HUES64 (cell line): ENCODE data around the gene SCGB1D2.

Source experiments
- H3K27ac ChIP-seq: 2 replicates; pipeline ENCODE4 v1.7.0; 2013; ENCODE audit warnings: low read depth, low read length, inconsistent platforms
- H3K27me3 ChIP-seq: 2 replicates; pipeline ENCODE4 v1.6.1; 2013; ENCODE audit warnings: mild to moderate bottlenecking, low read length; ENCODE audit not compliant: insufficient read depth
- H3K36me3 ChIP-seq: 2 replicates; pipeline ENCODE4 v1.6.1; 2013; ENCODE audit warnings: mild to moderate bottlenecking, low read length; ENCODE audit not compliant: insufficient read depth
- H3K4me1 ChIP-seq: 2 replicates; pipeline ENCODE4 v1.6.1; 2013; ENCODE audit warnings: mild to moderate bottlenecking, low read length, moderate library complexity; ENCODE audit not compliant: insufficient read depth
- H3K4me3 ChIP-seq: 2 replicates; pipeline ENCODE4 v1.5.1; 2013; ENCODE audit warnings: mild to moderate bottlenecking, low read length, moderate library complexity
- H3K9ac ChIP-seq: 2 replicates; pipeline ENCODE4 v1.6.1; 2013; ENCODE audit warnings: mild to moderate bottlenecking, low read depth, low read length
- H3K9me3 ChIP-seq: 2 replicates; pipeline ENCODE4 v1.6.1; 2013; ENCODE audit warnings: low read depth, low read length; ENCODE audit not compliant: insufficient read depth
- WGBS: fragments of 150-250, 120-280 bp; methylation state at CpG from one replicate; pipeline ENCODE4 v1.1.7; 2013; ENCODE audit warnings: missing lambda C conversion rate; 5-methylcytosine and 5-hydroxymethylcytosine counted together

The SCGB1D2 gene

GRCh38 chr11:62256281-62256680 is 14.2 kb downstream of the SCGB1D2 start:
- WGBS = 78% methylated on average over 2 of the region's 2 CpGs
- no peak overlapping the region for H3K4me3 ChIP-seq

GRCh38 chr11:62260261-62260953 is 18.4 kb downstream of the SCGB1D2 start:
- Histone ChIP-seq H3K4me3 (no peak overlapping the region), H3K4me1 (0 out of 2 replicates have a peak, but pooled peaks cover 6% of the 10 kb centered on the region), H3K36me3 (no peaks in the 10 kb centered on the region), H3K27me3 (peaks cover 4% of the 10 kb centered on the region; the same call in 1 of the 2 replicates), H3K9ac (no peak overlapping the region), H3K9me3 (no peaks in the 10 kb centered on the region), H3K27ac (no peak overlapping the region)
- 74% methylated on average over 6 of the region's 6 CpGs for WGBS

More at GRCh38 chr11:62256281-62256680, 14.2 kb downstream of the SCGB1D2 start:
- H3K9me3 ChIP-seq = peaks cover 20% of the 10 kb centered on the region
- H3K9ac ChIP-seq = no peak overlapping the region
- H3K4me1 ChIP-seq = 0 out of 2 replicates have a peak, but pooled peaks cover 6% of the 10 kb centered on the region
- no peaks in the 10 kb centered on the region for H3K27me3 ChIP-seq
- H3K27ac ChIP-seq = no peak overlapping the region
- no peaks in the 10 kb centered on the region for H3K36me3 ChIP-seq

GRCh38 chr11:62264004-62264403 is 22.0 kb downstream of the SCGB1D2 start:
- Histone ChIP-seq H3K4me3 (no peak overlapping the region), H3K27ac (no peak overlapping the region), H3K27me3 (peaks cover 4% of the 10 kb centered on the region; the same call in 1 of the 2 replicates), H3K4me1 (0 out of 2 replicates have a peak, but pooled peaks cover 6% of the 10 kb centered on the region), H3K36me3 (no peaks in the 10 kb centered on the region), H3K9ac (no peak overlapping the region), H3K9me3 (no peaks in the 10 kb centered on the region)
- WGBS = 100% methylated on average over 1 of the region's 1 CpG

GRCh38 chr11:62266558-62266957 is 24.5 kb downstream of the SCGB1D2 start:
- Histone ChIP-seq H3K9ac (no peak overlapping the region), H3K9me3 (no peaks in the 10 kb centered on the region), H3K27me3 (peaks cover 4% of the 10 kb centered on the region; the same call in 1 of the 2 replicates), H3K4me1 (no peaks in the 10 kb centered on the region), H3K27ac (no peak overlapping the region), H3K4me3 (no peak overlapping the region), H3K36me3 (no peaks in the 10 kb centered on the region)
- WGBS = 87% methylated on average over 4 of the region's 4 CpGs

GRCh38 chr11:62267050-62267449 is 25.0 kb downstream of the SCGB1D2 start:
- H3K4me1 ChIP-seq = no peaks in the 10 kb centered on the region
- no peak overlapping the region for H3K9ac ChIP-seq
- no peaks in the 10 kb centered on the region for H3K36me3 ChIP-seq
- no peaks in the 10 kb centered on the region for H3K9me3 ChIP-seq
- H3K27me3 ChIP-seq = no peaks in the 10 kb centered on the region
- H3K27ac ChIP-seq = no peak overlapping the region
- WGBS = 100% methylated on average over 1 of the region's 1 CpG
- no peak overlapping the region for H3K4me3 ChIP-seq

GRCh38 chr11:62267576-62267975 is 25.5 kb downstream of the SCGB1D2 start:
- Histone ChIP-seq H3K4me3 (no peak overlapping the region), H3K4me1 (no peaks in the 10 kb centered on the region), H3K27me3 (no peaks in the 10 kb centered on the region), H3K9me3 (no peaks in the 10 kb centered on the region), H3K27ac (no peak overlapping the region), H3K36me3 (no peaks in the 10 kb centered on the region), H3K9ac (no peak overlapping the region)
- WGBS = 92% methylated on average over 3 of the region's 3 CpGs

- H3K27me3 ChIP-seq = no peaks in the 10 kb centered on the region
- H3K9ac ChIP-seq = no peak within 1 kb of the TSS
- no peaks in the 10 kb centered on the region for H3K9me3 ChIP-seq
- no peaks in the 10 kb centered on the region for H3K36me3 ChIP-seq
- H3K4me1 ChIP-seq = 0 out of 2 replicates have a peak, but pooled peaks cover 3% of the 10 kb centered on the region
- WGBS = 93% methylated on average over 10 of the region's 10 CpGs
- H3K4me3 ChIP-seq = no peak within 1 kb of the TSS
- H3K27ac ChIP-seq = no peak within 1 kb of the TSS
Observed at GRCh38 chr11:62269654-62270278, 27.7 kb downstream of the SCGB1D2 start, which contains the start of gene SCGB2A2. SCGB2A2 (plus strand) TSS chr11:62270158; CDS start chr11:62270217, 59 bp downstream.

GRCh38 chr11:62273284-62273683 is 31.2 kb downstream of the SCGB1D2 start:
- 0 out of 2 replicates have a peak, but pooled peaks cover 3% of the 10 kb centered on the region for H3K4me1 ChIP-seq
- WGBS = 84% methylated on average over 5 of the region's 5 CpGs
- H3K36me3 ChIP-seq = no peaks in the 10 kb centered on the region
- H3K9ac ChIP-seq = no peak overlapping the region
- peaks cover 5% of the 10 kb centered on the region; the same call in 1 of the 2 replicates for H3K9me3 ChIP-seq
- no peak overlapping the region for H3K27ac ChIP-seq
- no peaks in the 10 kb centered on the region for H3K27me3 ChIP-seq
- no peak overlapping the region for H3K4me3 ChIP-seq

GRCh38 chr11:62273789-62274275 is 31.8 kb downstream of the SCGB1D2 start:
- WGBS = 91% methylated on average over 7 of the region's 7 CpGs
- Histone ChIP-seq H3K9me3 (peaks cover 5% of the 10 kb centered on the region; the same call in 1 of the 2 replicates), H3K27ac (no peak overlapping the region), H3K9ac (no peak overlapping the region), H3K27me3 (no peaks in the 10 kb centered on the region), H3K36me3 (no peaks in the 10 kb centered on the region), H3K4me3 (no peak overlapping the region), H3K4me1 (0 out of 2 replicates have a peak, but pooled peaks cover 3% of the 10 kb centered on the region)

GRCh38 chr11:62280452-62280851 is 38.4 kb downstream of the SCGB1D2 start:
- Histone ChIP-seq H3K27ac (no peak overlapping the region), H3K4me1 (no peaks in the 10 kb centered on the region), H3K9me3 (peaks cover 42% of the 10 kb centered on the region), H3K36me3 (no peaks in the 10 kb centered on the region), H3K4me3 (no peak overlapping the region), H3K27me3 (no peaks in the 10 kb centered on the region), H3K9ac (no peak overlapping the region)
